Esophagus (tissue), 2 donors: ENCODE measurements around the gene BICRA. TPM values are rescaled to one million over a fixed set of nuclear protein-coding genes. Genes with fewer than 3 reads are reported as not detected.
"Not testable (repeated sequence)": the region's sequence is repeated elsewhere in the genome, so short reads cannot be mapped to it uniquely, and the experiment has no call there.

Source experiments
- H3K27ac ChIP-seq, 2 donors: one replicate each; pipeline ENCODE4 v1.5.1; 2013; ENCODE audit warnings: low read depth in 2 of 2, mild to moderate bottlenecking in 2 of 2, inconsistent platforms in 1 of 2, low read length in 1 of 2, moderate library complexity in 1 of 2
- H3K27me3 ChIP-seq, 2 donors: one replicate each; pipeline ENCODE4 v1.6.1; 2013; ENCODE audit warnings: low read length in 2 of 2, control low read depth in 1 of 2, mild to moderate bottlenecking in 1 of 2; ENCODE audit not compliant: insufficient read depth in 2 of 2, control insufficient read depth in 1 of 2
- H3K36me3 ChIP-seq, 2 donors: one replicate each; pipeline ENCODE4 v1.6.1; 2013; ENCODE audit warnings: low read length in 1 of 2; ENCODE audit not compliant: control insufficient read depth in 2 of 2, insufficient read depth in 2 of 2
- H3K4me1 ChIP-seq, 2 donors: one replicate each; pipeline ENCODE4 v1.6.1; 2013; ENCODE audit warnings: low read length in 1 of 2; ENCODE audit not compliant: control insufficient read depth in 2 of 2, insufficient read depth in 2 of 2
- H3K4me3 ChIP-seq, 2 donors: one replicate each; pipeline ENCODE4 v1.5.1; 2013; ENCODE audit warnings: low read length in 2 of 2, mild to moderate bottlenecking in 2 of 2, low read depth in 1 of 2, moderate library complexity in 1 of 2
- H3K9me3 ChIP-seq, 2 donors: one replicate each; pipeline ENCODE4 v1.6.1; 2013; ENCODE audit warnings: mild to moderate bottlenecking in 2 of 2, low read depth in 1 of 2, low read length in 1 of 2, moderate library complexity in 1 of 2; ENCODE audit not compliant: control insufficient read depth in 2 of 2, insufficient read depth in 1 of 2
- WGBS, 2 donors: extraction: QIAGEN DNeasy Blood & Tissue Kit; methylation state at CpG; one replicate each; pipeline ENCODE4 v1.1.7; 2013; 5-methylcytosine and 5-hydroxymethylcytosine counted together
- polyA plus RNA-seq, 2 donors: library from polyadenylated mRNA; stranded (reverse); fragments of 200-250 nt; gene quantifications; one replicate each; pipeline ENCODE4 v1.2.3, GENCODE V29; 2013
- donor health status: healthy with polysubstance abuse.
- donor health status: Bipolar disorder and iron deficiency.

The BICRA gene
- polyA plus RNA-seq, 2 donors: 4.0 to 8.5 TPM

- Histone ChIP-seq H3K27ac (peak overlapping the region; percentile 25 to 34), H3K4me3 (no peak overlapping the region), H3K4me1 (peaks cover 0 to 11% of the 10 kb centered on the region in 2 donors), H3K36me3 (peaks cover 4 to 18% of the 10 kb centered on the region in 2 donors), H3K27me3 (no peaks in the 10 kb centered on the region), H3K9me3 (no peaks in the 10 kb centered on the region)
- 78 to 79% methylated on average over 14 to 15 of the region's 15 CpGs for WGBS, 2 donors
Observed at GRCh38 chr19:47741544-47742140, 132.7 kb downstream of the BICRA start.

- no peaks in the 10 kb centered on the region for H3K27me3 ChIP-seq
- peaks cover 4 to 18% of the 10 kb centered on the region in 2 donors for H3K36me3 ChIP-seq
- no peak overlapping the region for H3K4me3 ChIP-seq
- no peaks in the 10 kb centered on the region for H3K9me3 ChIP-seq
- H3K4me1 ChIP-seq: peaks cover 0 to 11% of the 10 kb centered on the region in 2 donors
- peak overlapping the region; percentile 86 to 94 for H3K27ac ChIP-seq
- WGBS, 2 donors: 33 to 39% methylated on average over 13 of the region's 13 CpGs
Observed at GRCh38 chr19:47742634-47743033, 133.7 kb downstream of the BICRA start.

- peak within 1 kb of the TSS; percentile 96 to 98 for H3K27ac ChIP-seq
Observed at GRCh38 chr19:47745010-47745901, 136.3 kb downstream of the BICRA start, which contains the start of gene NOP53. NOP53 (plus strand) TSS chr19:47745546; CDS start chr19:47745560, 14 bp downstream.

GRCh38 chr19:47746129-47746528 is 137.2 kb downstream of the BICRA start:
- peak overlapping the region in 1 of 2 donors; percentile 72 for H3K4me3 ChIP-seq
- WGBS, 2 donors: 60 to 63% methylated on average over 17 of the region's 17 CpGs
- not testable (repeated sequence) for H3K27me3 ChIP-seq, H3K9me3 ChIP-seq, H3K27ac ChIP-seq
- H3K4me1 ChIP-seq: peaks cover 0 to 16% of the 10 kb centered on the region in 2 donors
- H3K36me3 ChIP-seq: peaks cover 8 to 31% of the 10 kb centered on the region in 2 donors

More at GRCh38 chr19:47745010-47745901, 136.3 kb downstream of the BICRA start, which contains the start of gene NOP53:
- H3K4me3 ChIP-seq: peak within 1 kb of the TSS; percentile 72 to 90
- H3K9me3 ChIP-seq: no peaks in the 10 kb centered on the region
- H3K36me3 ChIP-seq: peaks cover 3 to 28% of the 10 kb centered on the region in 2 donors
- 5% methylated on average over 45 to 53 of the region's 53 CpGs for WGBS, 2 donors
- peaks cover 0 to 16% of the 10 kb centered on the region in 2 donors for H3K4me1 ChIP-seq
- H3K27me3 ChIP-seq: no peaks in the 10 kb centered on the region

- H3K9me3 ChIP-seq: no peaks in the 10 kb centered on the region
- no peak overlapping the region for H3K27ac ChIP-seq
- no peak overlapping the region for H3K4me3 ChIP-seq
- peaks cover 28 to 52% of the 10 kb centered on the region in 2 donors for H3K36me3 ChIP-seq
- no peaks in the 10 kb centered on the region for H3K27me3 ChIP-seq
- peaks cover 0 to 5% of the 10 kb centered on the region in 2 donors for H3K4me1 ChIP-seq
- 66 to 76% methylated on average over 3 of the region's 3 CpGs for WGBS, 2 donors
Observed at GRCh38 chr19:47749326-47749725, 140.4 kb downstream of the BICRA start.

- H3K27ac ChIP-seq: no peak overlapping the region
- peaks cover 28 to 65% of the 10 kb centered on the region in 2 donors for H3K36me3 ChIP-seq
- 89 to 92% methylated on average over 15 to 18 of the region's 18 CpGs for WGBS, 2 donors
- H3K4me3 ChIP-seq: no peak overlapping the region
- peaks cover 0 to 5% of the 10 kb centered on the region in 2 donors for H3K4me1 ChIP-seq
- no peaks in the 10 kb centered on the region for H3K27me3 ChIP-seq
- H3K9me3 ChIP-seq: no peaks in the 10 kb centered on the region
Observed at GRCh38 chr19:47750752-47751151, 141.8 kb downstream of the BICRA start.

- no peak overlapping the region for H3K27ac ChIP-seq
- peaks cover 38 to 84% of the 10 kb centered on the region in 2 donors for H3K36me3 ChIP-seq
- H3K27me3 ChIP-seq: no peaks in the 10 kb centered on the region
- peaks cover 0 to 5% of the 10 kb centered on the region in 2 donors for H3K4me1 ChIP-seq
- no peaks in the 10 kb centered on the region for H3K9me3 ChIP-seq
- no peak overlapping the region for H3K4me3 ChIP-seq
- 87% methylated on average over 24 to 27 of the region's 27 CpGs for WGBS, 2 donors
Observed at GRCh38 chr19:47752440-47753211, 143.7 kb downstream of the BICRA start.
